ENCODE data around the gene LANCL3. TPM values are rescaled to one million over a fixed set of nuclear protein-coding genes. Genes with fewer than 3 reads are reported as not detected.
"Not testable (repeated sequence)": the region's sequence is repeated elsewhere in the genome, so short reads cannot be mapped to it uniquely, and the experiment has no call there.

LANCL3 gene
- total RNA-seq = 1.8 TPM

GRCh38 chrX:37571426-37572107 is at the start of gene LANCL3:
LANCL3 (plus strand) TSS chrX:37571661; CDS start chrX:37571871, 210 bp downstream.
- DNase-seq (ENCODE audit: low spot score) = not testable (repeated sequence)

GRCh38 chrX:37523673-37524072 is 47.8 kb upstream of the LANCL3 start:
- not testable (repeated sequence) for DNase-seq (ENCODE audit: low spot score)

GRCh38 chrX:37541991-37542390 is 29.5 kb upstream of the LANCL3 start:
- DNase-seq (ENCODE audit: low spot score) = no peak

DNA sequence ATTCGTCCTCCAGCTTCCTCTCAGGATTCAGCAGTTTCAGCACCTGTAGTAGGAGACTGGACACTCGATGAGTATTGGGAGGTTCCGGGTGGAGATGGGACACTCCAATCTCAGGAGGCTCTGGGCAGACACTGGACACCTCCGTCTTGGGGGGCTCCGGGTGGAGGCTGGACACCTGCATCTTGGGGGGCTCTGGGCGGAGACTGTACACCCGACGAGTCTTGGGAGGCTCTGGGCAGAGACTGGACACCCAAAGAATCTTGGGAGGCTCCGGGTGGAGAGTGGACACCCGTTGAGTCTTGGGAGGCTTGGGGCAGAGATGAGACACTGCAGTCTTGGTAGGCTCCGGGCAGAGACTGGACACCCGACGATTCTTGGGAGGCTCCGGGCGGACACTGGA is 28.7 kb upstream of the LANCL3 start:
- DNase-seq (ENCODE audit: low spot score) = no peak

GRCh38 chrX:37543324-37543723 is 28.1 kb upstream of the LANCL3 start:
- DNase-seq (ENCODE audit: low spot score) = no peak

DNA sequence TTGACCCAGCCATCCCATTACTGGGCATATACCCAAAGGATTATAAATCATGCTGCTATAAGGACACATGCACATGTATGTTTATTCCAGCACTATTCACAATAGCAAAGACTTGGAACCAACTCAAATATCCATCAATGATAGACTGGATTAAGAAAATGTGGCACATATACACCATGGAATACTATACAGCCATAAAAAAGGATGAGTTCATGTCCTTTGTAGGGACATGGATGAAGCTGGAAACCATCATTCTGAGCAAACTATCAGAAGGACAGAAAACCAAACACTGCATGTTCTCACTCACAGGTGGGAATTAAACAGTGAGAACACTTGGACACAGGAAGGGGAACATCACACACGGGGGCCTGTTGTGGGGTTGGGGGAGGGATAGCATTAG is 26.9 kb upstream of the LANCL3 start:
- DNase-seq (ENCODE audit: low spot score) = not testable (repeated sequence)

DNA sequence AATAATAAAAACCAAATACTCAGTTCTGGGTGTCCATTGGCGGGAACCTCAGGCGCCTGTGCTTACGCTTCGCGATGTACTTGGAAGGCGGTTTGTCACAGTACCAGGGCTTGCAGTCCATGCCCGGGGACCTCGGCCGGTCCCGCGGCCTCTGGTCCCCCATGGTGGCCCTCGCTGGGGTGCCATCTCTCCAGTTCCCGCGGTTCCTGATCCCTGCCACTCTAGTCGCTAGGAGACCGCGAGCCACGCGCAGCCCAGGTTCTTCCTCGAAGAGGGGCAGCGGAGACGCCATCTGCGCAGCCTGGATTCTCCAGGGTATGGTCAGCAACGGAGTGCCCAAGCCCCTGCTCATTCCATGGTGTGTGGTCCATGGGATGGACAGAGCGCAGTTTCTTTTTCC is 26.4 kb upstream of the LANCL3 start:
- DNase-seq (ENCODE audit: low spot score) = no peak

GRCh38 chrX:37549619-37550018 is 21.8 kb upstream of the LANCL3 start:
- DNase-seq (ENCODE audit: low spot score) = not testable (repeated sequence)

- DNase-seq (ENCODE audit: low spot score) = no peak
Observed at GRCh38 chrX:37553476-37553875, 18.0 kb upstream of the LANCL3 start.

DNA sequence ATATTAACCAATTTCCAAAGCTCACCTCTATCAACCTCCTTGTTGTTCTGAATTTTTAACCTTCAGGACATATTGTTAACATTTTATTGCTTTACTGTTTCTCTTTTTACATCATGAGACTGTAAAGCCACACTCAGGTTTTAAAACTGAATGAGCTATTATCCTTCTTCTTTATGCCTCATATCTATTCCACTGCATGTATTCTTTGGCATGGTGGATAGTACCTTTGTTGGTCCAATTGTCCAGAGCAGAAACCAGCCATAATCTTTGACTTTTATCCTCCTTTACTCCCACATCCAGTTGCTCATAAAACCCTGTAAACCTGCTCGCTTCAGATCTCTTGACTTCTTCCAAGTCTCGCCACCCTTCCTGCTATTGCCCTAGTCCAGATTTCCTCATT is 6.2 kb upstream of the LANCL3 start:
- not testable (repeated sequence) for DNase-seq (ENCODE audit: low spot score)

DNA sequence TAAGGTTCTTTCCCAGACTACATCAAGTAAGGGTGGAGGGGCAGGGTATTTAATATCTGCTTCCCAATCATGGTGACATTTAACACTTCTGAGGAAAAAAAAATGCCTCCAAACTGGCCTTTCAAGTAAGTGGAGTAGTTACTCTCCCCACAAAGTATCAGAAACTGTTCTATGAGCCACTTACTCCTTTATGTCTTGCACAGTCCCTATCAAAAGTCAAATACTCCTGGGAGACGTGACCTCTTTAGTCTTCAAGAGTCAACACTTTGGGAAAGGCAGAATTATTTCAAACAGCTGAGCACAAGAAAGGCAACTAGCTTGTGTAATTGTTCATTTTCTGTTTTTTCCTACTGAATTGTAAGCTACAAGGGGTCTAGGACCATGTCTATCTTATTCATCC is 1.1 kb upstream of the LANCL3 start:
- not testable (repeated sequence) for DNase-seq (ENCODE audit: low spot score)

DNA sequence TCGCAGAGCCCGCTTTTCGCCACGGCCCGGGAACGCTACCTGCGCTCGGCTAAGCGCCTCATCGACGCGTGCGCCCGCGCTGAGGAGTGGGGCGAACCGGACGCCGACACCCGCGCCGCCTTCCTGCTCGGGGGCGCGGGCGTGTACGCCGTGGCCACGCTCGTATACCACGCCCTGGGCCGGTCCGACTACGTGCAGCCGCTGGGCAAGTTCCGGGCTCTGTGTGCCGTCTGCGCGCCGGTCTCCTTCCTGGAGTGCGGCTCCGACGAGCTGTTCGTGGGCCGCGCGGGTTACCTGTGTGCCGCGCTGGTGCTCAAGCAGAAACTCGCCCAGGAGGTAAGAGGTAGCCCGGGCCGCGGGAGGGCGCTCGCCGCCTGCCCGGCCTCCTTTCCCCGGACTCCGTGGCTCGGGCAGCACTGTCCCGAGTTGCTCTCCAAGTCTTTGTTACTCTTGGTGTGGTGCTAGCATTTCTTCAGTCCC is 687 bp downstream of the LANCL3 start:
- peak; percentile 23 for DNase-seq (ENCODE audit: low spot score)

DNA sequence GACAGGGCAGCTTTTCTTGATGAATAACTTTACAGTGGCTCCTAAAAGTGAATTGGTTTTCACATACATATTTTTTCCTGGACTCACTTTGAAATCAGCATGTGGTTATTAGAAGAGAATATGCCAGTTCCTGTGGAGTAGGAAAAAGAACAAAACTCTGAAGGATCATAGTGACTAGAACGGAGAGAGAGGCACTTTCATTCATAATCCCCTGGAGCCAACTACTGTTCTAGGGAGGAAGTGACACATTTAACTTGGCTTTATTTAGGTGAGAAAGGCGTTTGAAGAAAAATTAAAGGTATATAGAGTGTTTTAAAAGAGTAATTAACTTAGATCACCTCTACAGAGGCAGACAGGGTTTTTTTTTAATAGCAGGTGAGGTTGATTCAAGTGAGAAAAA is 1.7 kb downstream of the LANCL3 start:
- DNase-seq (ENCODE audit: low spot score) = not testable (repeated sequence)

- DNase-seq (ENCODE audit: low spot score) = no peak
Observed at GRCh38 chrX:37578045-37578444, 6.6 kb downstream of the LANCL3 start.

GRCh38 chrX:37580080-37580479 is 8.6 kb downstream of the LANCL3 start:
- no peak for DNase-seq (ENCODE audit: low spot score)

- not testable (repeated sequence) for DNase-seq (ENCODE audit: low spot score)
Observed at GRCh38 chrX:37587337-37587736, 15.9 kb downstream of the LANCL3 start.

- DNase-seq (ENCODE audit: low spot score) = no peak
Observed at GRCh38 chrX:37590047-37590446, 18.6 kb downstream of the LANCL3 start.

GRCh38 chrX:37594755-37595382 is 23.4 kb downstream of the LANCL3 start:
- no peak for DNase-seq (ENCODE audit: low spot score)

DNA sequence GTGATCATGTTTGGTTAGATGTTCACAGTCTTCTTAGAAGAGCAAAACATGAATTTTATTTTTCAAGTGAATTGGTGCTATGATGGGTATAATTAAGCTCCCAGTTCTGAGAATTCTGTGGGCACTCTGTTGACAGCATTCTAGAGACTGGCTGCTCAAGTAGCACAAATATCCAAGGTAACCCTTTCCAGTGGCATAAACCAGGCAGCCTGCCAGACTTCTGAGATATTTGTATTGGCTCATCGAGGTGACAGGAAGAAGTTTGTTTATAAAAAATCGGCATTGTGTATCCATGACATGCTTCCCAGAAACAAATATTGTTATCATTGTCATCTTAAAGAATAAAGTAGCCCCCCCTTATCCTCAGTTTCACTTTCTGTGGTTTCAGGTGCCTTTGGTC is 28.3 kb downstream of the LANCL3 start:
- DNase-seq (ENCODE audit: low spot score) = peak; percentile 18

DNA sequence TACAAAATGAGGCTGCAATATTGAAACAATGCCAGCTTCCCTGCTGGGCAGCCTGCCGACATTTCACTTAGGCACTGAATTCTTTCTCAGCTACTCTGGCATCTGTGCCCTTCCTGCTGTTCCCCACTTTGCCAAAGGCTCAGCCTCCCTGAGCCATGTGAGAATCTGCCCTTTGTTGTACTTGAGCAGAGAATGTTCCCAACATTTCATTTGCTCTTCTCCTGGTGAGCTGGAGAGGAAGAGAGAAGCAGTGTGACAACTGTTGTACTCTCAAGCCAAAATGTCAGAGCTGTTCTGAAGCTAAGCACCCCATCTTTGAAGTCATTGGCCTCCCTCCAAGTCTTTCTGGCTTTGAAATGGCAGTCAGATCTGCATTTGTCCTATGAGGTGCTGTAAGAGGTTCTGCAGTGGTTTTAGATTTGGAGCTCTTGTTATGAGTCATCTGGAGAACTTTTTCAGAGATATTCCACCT is 32.5 kb downstream of the LANCL3 start:
- no peak for DNase-seq (ENCODE audit: low spot score)

DNA sequence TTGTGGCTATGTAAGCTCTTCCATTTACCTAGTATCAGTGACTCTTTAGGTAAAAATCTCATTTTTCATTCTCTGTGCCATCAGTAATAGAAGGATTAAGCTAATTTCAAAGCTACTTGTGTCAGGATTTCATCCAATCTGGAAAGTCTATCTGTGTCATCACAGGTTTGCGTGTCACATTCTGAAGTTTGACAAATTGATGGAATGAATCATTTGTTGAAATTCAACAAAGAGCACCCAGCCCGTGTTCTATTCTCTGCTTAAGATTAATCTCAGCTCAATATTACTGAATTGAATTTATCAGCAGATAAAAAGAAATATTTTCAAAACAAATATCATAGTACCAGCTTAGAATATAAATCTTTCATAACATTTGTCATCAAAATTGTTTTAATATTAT is 35.8 kb downstream of the LANCL3 start:
- no peak for DNase-seq (ENCODE audit: low spot score)

DNA sequence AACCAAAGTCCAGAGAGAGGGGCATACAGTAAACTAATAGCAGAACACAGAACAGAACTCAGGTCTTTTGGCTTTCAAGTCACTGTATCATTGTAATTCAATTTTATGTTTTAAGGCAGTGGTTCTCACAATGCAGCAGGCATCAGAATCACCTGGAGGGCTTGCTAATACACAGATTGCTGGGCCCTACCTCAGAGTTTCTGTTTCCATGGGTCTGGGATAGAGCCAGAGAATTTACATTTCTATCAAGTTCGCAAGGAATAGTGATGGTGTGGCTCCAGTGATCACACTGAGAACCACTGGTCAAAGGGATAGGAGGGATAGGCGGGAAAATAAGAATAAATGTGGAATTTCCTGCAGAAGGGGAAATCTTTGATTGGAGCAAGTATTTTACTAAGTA is 36.7 kb downstream of the LANCL3 start:
- DNase-seq (ENCODE audit: low spot score) = no peak

DNA sequence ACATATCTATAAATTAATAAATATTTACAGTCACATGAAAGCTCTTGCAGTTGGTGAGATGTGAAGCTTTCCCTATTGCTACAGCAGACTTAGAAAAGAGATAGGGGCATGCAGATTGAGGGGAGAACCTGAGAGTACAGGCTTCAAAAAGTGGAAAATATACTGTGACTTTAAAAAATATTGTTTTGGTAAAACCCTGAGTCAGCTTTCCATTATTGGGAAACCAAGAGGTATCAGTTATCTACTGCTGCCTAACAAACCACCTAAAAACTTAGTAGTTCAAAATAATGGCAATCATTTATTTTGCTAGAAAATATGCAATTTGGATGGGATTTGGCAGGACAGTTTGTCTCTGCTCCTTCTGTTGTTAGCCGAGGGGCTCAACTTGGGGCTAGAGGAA is 38.3 kb downstream of the LANCL3 start:
- DNase-seq (ENCODE audit: low spot score) = no peak

Data from mucosa of gallbladder (tissue), 1 donor.